Stimulated activated CD4-positive, alpha-beta T cell treated with anti-CD3 and anti-CD28 coated beads, Interleukin-12 subunit alpha, Interleukin-12 subunit beta, amount 100 ng/mL, for 48 hours (primary cell): ENCODE results near the gene MCOLN1.

Experiments used
- DNase-seq, 3 donors: peaks; one replicate each; pipeline ENCODE4 v3.0.0-alpha.2; 2020; ENCODE audit warnings: low read depth in 2 of 3, low spot score in 1 of 3

MCOLN1 gene

GRCh38 chr19:7502552-7502951 lies 19.9 kb upstream of the MCOLN1 start:
- no peak for DNase-seq

GRCh38 chr19:7504684-7505083 lies 17.7 kb upstream of the MCOLN1 start:
- no peak for DNase-seq

DNA sequence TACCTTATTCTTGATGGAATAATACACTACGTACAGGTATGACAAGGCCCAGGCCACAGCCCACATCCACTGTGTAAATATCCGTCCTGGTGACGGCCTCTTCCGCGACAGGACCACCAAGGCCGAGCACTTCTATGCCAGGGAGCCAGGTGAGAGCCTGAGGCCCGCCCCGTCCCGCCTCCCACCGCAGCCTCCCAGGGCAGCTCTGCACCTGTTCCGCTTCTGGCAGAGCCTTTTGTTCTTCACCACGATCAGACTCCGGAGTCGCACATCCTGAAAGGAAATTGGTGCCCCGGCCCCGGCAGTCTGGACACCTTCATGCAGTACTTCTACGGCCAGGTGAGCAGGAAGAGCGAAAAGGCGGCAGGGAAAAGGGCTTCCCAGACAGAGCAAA lies 17.1 kb upstream of the MCOLN1 start:
- DNase-seq: no peak

- no peak for DNase-seq
Observed at GRCh38 chr19:7505682-7506384, 16.6 kb upstream of the MCOLN1 start.

GRCh38 chr19:7506385-7507328 lies 15.8 kb upstream of the MCOLN1 start:
- peak in 2 of 3 donors; percentile 45 to 67 for DNase-seq

DNA sequence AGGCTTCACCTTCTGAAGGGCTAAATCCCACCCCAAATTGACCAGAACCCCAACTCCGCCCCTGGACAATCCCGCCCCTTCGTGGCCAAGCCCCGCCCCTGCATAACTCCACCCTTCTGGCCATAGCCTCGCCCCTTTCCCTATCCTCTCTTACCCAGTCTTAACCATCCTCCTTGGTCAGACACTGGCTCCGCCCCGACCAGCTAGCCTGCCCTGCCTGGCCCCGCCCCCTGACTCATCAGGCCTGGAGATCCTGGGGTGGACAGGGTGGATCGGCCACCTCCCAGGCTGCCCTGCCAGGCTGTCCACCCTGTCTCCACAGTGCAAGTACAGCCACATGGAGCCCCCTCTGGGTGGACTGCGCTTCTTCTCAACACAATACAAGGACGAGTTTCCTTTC lies 14.5 kb upstream of the MCOLN1 start:
- no peak for DNase-seq

GRCh38 chr19:7509625-7510024 lies 12.8 kb upstream of the MCOLN1 start:
- no peak for DNase-seq

GRCh38 chr19:7512400-7512851 lies 10.0 kb upstream of the MCOLN1 start:
- DNase-seq: no peak

GRCh38 chr19:7513809-7514642 lies 8.4 kb upstream of the MCOLN1 start:
- no peak for DNase-seq

DNA sequence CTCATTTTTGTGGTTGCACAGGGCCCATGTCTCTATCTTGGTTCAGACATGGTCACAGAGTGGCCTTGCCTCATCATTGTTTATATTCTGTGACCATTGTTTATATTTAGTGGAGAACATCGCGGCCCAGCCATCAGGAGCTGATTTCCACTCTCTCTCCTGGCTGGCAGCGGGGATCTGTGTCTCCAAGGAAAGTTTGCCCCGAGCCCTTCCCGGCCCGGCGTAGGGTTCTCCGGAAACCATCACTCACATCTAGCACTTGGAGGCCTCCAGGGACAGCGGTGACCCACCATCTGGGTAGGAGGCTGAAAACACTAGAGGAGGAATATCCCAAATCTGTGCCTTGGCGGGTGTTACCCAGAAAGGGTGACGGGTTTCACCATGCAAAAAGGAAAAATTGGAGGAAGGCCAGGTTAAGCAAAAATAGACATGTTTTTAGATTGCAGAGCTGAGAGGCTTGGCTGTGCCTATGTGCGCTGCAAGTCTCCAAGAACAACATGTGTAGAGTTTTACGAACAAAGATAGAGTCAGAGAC lies 7.2 kb upstream of the MCOLN1 start:
- no peak for DNase-seq

DNA sequence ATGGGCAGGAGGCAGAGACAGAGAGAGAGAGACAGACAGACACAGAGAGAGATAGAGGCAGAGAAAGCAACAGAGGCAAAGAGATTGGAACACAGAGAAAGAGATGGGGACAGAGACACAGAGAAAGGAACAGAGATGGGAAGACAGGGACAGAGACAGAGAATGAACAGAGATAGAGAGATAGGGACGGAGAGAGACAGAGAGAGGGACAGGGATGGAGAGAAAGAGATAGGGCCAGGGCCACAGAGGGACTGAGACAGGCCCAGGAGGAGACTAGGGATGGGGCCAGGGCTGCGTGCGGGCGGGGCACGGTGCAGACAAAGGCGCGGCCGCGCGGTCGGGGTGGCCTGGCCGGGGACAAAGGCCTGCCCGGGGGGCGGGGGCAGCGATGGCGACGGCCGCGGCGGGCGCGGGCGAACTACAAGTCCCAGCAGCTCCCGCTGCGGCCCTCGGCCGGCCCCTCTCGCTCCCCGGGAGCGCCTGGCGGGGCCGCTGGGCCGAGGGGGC lies 6.7 kb upstream of the MCOLN1 start, which contains the start of gene ZNF358:
Gene ZNF358 (plus strand): TSS at position 459 of the 507 bp plus-strand sequence. CDS start 3,140 bp downstream, outside the sequence.
- peak in 1 of 3 donors; percentile 43 for DNase-seq

GRCh38 chr19:7516333-7516732 lies 6.1 kb upstream of the MCOLN1 start:
- DNase-seq: no peak

- DNase-seq: no peak
Observed at GRCh38 chr19:7516878-7517277, 5.5 kb upstream of the MCOLN1 start.

DNA sequence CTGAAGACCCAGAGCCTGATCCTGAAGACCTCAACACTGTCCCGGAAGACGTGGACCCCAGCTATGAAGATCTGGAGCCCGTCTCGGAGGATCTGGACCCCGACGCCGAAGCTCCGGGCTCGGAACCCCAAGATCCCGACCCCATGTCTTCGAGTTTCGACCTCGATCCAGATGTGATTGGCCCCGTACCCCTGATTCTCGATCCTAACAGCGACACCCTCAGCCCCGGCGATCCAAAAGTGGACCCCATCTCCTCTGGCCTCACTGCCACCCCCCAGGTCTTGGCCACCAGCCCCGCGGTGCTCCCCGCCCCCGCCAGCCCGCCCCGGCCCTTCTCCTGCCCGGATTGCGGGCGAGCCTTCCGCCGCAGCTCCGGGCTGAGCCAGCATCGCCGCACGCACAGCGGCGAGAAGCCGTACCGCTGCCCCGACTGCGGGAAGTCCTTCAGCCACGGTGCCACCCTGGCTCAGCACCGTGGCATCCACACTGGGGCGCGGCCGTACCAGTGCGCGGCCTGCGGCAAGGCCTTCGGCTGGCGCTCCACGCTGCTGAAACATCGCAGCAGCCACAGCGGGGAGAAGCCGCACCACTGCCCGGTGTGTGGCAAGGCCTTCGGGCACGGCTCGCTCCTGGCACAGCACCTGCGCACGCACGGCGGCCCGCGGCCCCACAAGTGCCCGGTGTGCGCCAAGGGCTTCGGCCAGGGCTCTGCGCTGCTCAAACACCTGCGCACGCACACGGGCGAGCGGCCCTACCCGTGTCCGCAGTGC lies 2.9 kb upstream of the MCOLN1 start:
- DNase-seq: no peak

- no peak for DNase-seq
Observed at GRCh38 chr19:7520131-7521051, 2.0 kb upstream of the MCOLN1 start.

DNA sequence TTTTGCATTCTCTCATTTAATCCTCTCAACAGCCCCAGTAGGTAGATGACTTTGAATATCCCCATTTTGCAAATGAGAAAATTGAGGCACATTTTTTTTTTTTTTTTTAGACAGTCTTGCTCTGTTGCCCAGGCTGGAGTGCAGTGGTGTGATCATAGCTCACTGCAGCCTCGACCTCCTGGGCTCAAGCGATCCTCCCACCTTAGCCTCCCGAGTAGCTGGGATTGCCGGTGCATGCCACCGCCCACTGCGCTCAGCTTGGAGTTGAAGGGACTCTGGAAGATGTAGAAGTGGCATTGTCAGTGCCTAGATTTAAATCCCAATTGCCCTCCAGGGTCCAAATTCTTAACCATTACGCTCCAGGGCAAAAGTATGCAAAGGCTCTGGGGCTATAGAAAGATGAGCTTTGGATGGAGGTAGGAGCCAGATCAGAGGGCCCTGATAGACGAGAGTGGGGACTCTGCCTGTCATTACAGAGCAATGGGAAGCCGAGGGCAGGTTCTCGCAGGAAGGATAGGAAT lies 813 bp upstream of the MCOLN1 start:
- no peak for DNase-seq

DNA sequence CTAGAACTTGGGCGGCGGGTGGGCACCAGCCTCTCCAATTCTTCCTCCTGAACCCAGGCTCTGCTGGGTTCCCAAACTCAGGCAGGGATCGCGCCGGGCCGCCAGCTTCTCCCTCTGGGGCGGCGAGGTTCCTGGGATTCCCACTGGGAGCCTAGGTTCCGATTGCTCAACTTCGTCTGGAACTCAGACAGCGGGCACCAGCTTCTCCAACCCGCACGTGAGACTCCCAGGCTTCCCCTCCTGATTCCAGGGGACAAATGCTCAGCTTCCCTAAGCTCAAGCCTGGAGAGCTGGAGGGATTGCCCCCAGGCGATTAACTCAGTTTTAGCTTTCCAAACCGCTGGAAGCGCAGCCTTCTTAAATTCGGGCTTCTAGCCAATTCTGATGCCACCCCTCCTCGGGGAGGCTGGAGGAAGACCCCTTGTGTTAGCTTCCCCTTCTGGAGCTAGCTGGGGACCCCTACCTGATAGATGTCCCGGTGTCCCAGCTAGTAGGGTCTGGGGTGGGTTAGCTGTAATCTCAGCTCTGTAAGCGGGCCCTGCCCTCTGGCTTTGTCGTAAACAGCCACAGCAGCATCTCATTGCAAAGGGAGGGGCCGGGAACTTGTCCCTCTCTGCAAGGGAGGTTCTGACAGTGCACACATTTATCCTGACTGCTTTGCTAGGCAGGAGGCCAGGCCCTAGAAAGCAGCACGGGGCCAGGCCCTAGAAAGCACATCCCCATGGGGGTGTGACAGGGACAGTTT lies 671 bp downstream of the MCOLN1 start:
- no peak for DNase-seq

DNA sequence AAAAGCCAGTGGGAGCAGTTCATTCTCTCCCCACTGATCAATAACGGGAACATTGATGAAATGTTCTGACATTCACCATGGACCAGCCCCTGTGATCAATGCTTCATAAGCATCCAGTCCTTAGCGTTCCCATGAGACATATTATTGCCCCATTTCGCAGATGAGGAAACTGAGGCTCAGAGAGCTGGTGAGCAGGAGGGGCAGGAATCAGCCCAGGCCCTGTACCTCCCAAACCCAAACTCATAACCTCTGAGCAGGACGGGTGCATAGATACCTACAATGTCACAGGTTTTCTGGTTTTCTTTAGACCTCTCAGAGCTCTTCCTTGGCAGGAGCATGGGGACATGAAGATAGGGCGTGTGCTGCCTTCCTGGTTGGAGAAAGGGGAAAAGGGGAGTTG lies 2.1 kb downstream of the MCOLN1 start:
- DNase-seq: no peak
